Muscle of leg (tissue), 11 donors: ENCODE measurements around the gene RNU4-1. TPM values are rescaled to one million over a fixed set of nuclear protein-coding genes. Genes with fewer than 3 reads are reported as not detected.

Experiments used
- DNase-seq: peaks from one replicate; pipeline ENCODE4 v3.0.0; 2013
- H3K27ac ChIP-seq: one replicate; pipeline ENCODE4 v1.5.1; 2013; ENCODE audit warnings: mild to moderate bottlenecking, low read length, control low read depth
- H3K27me3 ChIP-seq: one replicate; pipeline ENCODE4 v1.6.1; 2013; ENCODE audit warnings: low read length; ENCODE audit not compliant: control insufficient read depth, insufficient read depth
- H3K36me3 ChIP-seq: one replicate; pipeline ENCODE4 v1.6.1; 2013; ENCODE audit warnings: low read length; ENCODE audit not compliant: control insufficient read depth, insufficient read depth
- H3K4me1 ChIP-seq: one replicate; pipeline ENCODE4 v1.6.1; 2013; ENCODE audit warnings: low read length; ENCODE audit not compliant: control insufficient read depth, insufficient read depth
- H3K4me3 ChIP-seq: one replicate; pipeline ENCODE4 v1.5.1; 2013; ENCODE audit warnings: low read length, control low read depth
- H3K9me3 ChIP-seq: replicated peaks from 2 replicates; pipeline ENCODE4 v1.6.1; 2013; ENCODE audit warnings: low read depth, low read length; ENCODE audit not compliant: control insufficient read depth
- WGBS: methylation state at CpG from one replicate; pipeline ENCODE4 v1.1.5; 2013; ENCODE audit warnings: missing lambda C conversion rate; ENCODE audit not compliant: insufficient coverage; 5-methylcytosine and 5-hydroxymethylcytosine counted together
- polyA plus RNA-seq, 8 donors: library from polyadenylated mRNA; unstranded; fragments of 120-200 nt; gene quantifications; one replicate each; pipeline versions ENCODE4 v1.2.1 to v1.2.3, GENCODE V29; 2013; ENCODE audit warnings: inconsistent platforms in 1 of 8, low replicate concordance in 1 of 8; ENCODE audit not compliant: insufficient read length in 8 of 8, insufficient read depth in 1 of 8
- total RNA-seq: library from RNA; stranded (reverse); fragments of 120-200 nt; gene quantifications from one replicate; pipeline ENCODE4 v1.2.4, GENCODE V29; 2013

Gene RNU4-1
- total and polyA plus RNA-seq, 9 donors = 636 TPM; not detected in 8

DNA sequence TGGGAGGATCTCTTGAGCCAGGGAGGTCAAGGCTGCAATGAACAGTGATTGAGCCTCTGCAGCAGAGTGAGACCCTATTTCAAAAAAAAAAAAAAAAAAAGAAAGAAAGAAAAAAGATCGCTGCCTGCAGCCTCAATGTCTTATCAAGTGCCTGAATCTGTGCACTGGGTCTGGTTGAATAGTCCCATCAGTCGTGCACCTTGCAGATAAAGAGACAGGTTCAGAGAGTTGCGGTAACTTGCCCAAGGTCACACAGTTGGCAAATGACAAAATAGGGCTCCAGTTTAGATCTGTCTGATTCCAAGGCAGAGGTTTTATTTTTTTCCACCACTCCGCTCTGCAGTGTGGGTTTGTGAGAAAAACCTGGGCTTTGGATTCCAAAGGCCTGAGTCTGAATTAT lies 35.2 kb upstream of the RNU4-1 start:
- no peak overlapping the region for H3K27ac ChIP-seq
- H3K36me3 ChIP-seq = no peaks in the 10 kb centered on the region
- H3K27me3 ChIP-seq = no peaks in the 10 kb centered on the region
- no peaks in the 10 kb centered on the region for H3K9me3 ChIP-seq
- no peak for DNase-seq
- peaks cover 7% of the 10 kb centered on the region for H3K4me1 ChIP-seq
- WGBS = 78% methylated on average over 3 of the region's 4 CpGs
- H3K4me3 ChIP-seq = no peak overlapping the region

DNA sequence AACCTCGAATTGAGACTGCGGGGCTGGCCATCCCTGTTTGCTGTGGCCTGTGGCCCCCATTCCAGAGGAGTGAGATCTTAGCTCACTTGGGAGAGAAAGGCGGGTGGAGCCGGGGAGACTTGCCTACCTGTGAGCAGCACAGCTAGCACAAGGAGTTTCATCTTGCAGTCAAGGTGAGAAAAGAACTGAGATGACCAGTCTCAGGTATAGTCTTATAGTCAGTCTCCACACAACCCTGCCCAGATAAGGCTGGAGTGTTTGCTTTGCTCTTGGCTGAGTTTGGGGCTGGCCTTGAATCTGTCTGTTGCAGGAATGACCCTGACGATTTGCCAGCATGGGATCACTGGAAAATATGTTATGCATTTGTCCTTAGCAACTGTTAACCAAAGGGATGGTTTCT lies 34.6 kb upstream of the RNU4-1 start, which contains the start of gene PLA2G1B:
Gene PLA2G1B, minus strand, starts transcription at position 187 of the 400 bp plus-strand sequence. Its CDS starts 26 bp downstream, at position 161.
- H3K4me3 ChIP-seq = no peak within 1 kb of the TSS
- no peak within 1 kb of the TSS for H3K27ac ChIP-seq
- no peaks in the 10 kb centered on the region for H3K27me3 ChIP-seq
- no peaks in the 10 kb centered on the region for H3K36me3 ChIP-seq
- no peaks in the 10 kb centered on the region for H3K9me3 ChIP-seq
- 82% methylated on average over 3 of the region's 5 CpGs for WGBS
- peak; percentile 31 for DNase-seq
- H3K4me1 ChIP-seq = peaks cover 7% of the 10 kb centered on the region

DNA sequence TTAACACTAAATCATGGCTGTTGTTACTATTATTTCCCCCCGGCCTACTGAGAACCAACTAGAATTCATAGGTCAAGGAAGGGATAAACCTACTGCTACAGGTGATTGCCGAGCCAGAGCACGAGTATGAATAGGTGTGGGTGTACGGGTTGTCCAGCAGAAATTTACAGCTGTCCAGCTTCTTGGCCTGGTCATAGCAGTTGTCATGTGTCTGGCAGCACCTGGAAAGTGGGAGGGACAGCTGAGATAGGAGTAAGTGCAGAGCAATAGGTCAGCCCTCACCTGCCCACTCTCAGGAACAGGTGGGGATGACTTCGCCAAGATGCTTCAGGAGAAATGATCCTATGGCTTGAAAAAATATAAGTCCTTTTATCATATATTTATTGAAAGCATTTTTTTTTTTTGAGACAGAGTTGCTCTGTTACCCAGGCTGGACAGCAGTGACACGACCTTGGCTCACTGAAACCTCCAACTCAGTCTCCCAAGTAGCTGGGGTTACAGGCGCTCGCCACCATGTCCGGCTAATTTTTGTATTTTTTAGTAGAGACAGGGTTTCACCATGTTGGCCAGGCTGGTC lies 31.9 kb upstream of the RNU4-1 start:
- Histone ChIP-seq H3K4me3 (no peak overlapping the region), H3K36me3 (no peaks in the 10 kb centered on the region), H3K9me3 (no peaks in the 10 kb centered on the region), H3K27me3 (no peaks in the 10 kb centered on the region), H3K4me1 (peaks cover 7% of the 10 kb centered on the region), H3K27ac (no peak overlapping the region)
- WGBS = 69% methylated on average over 2 of the region's 9 CpGs
- no peak for DNase-seq

DNA sequence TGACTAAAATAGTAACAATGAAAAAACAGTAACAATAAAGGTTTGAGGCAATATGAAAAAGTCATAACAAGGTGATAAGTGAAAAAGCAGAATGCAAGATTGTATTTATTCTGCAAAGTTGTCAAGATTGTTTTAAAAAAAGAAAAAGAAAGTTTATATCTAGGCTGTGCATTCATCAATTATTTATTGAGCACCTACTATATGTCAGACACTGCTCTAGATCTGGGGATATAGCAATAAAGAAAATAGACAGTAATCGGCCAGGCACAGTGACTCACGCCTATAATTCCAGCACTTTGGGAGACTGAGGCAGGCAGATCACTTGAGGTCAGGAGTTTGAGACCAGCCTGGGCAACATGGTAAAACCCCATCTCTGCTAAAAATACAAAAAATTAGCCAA lies 30.7 kb upstream of the RNU4-1 start:
- Histone ChIP-seq H3K9me3 (no peaks in the 10 kb centered on the region), H3K36me3 (no peaks in the 10 kb centered on the region), H3K27me3 (no peaks in the 10 kb centered on the region), H3K4me3 (no peak overlapping the region), H3K27ac (no peak overlapping the region), H3K4me1 (peaks cover 7% of the 10 kb centered on the region)
- WGBS = no CpG with 5 or more reads among the region's 2 CpGs
- DNase-seq = no peak

DNA sequence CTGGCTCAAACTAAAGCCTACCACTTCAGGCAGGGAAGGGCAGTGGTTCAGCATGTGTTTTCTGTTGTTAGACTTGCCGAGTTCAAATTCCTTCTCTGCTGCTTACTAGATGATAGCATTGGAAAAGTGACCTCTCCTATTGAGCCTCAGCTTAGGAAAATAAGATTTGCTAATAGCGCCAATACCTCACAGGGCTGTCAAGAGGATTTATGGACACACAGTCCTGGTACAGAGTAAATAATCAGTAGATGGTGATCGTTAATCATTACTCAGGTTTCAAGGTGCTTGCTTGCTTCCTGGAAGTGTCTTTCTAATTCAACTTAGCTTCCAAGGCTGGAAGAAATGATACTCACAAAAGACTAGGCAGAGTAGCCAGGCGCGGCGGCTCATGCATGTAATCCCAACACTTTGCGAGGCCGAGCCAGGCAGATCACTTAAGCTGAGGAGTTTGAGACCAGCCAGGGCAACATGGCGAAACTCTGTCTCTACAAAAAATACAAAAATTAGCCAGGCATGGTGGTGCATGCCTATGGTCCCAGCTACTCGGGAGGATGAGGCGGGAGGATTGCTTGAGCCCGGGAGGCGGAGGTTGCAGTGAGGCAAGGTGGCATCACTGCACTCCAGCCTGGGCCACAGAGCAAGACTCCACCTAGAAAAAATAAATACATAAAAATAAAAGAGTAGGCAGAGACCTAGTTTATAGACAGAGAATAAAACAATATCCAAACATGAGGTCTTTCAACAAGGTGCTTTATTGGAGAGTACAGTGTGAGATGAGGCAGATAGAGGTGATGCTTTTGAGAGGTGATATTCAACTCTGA lies 28.6 kb upstream of the RNU4-1 start:
- DNase-seq = no peak
- H3K9me3 ChIP-seq = no peaks in the 10 kb centered on the region
- no peaks in the 10 kb centered on the region for H3K27me3 ChIP-seq
- no peak overlapping the region for H3K27ac ChIP-seq
- H3K4me1 ChIP-seq = peaks cover 11% of the 10 kb centered on the region
- no peaks in the 10 kb centered on the region for H3K36me3 ChIP-seq
- H3K4me3 ChIP-seq = no peak overlapping the region
- 59% methylated on average over 5 of the region's 13 CpGs for WGBS

DNA sequence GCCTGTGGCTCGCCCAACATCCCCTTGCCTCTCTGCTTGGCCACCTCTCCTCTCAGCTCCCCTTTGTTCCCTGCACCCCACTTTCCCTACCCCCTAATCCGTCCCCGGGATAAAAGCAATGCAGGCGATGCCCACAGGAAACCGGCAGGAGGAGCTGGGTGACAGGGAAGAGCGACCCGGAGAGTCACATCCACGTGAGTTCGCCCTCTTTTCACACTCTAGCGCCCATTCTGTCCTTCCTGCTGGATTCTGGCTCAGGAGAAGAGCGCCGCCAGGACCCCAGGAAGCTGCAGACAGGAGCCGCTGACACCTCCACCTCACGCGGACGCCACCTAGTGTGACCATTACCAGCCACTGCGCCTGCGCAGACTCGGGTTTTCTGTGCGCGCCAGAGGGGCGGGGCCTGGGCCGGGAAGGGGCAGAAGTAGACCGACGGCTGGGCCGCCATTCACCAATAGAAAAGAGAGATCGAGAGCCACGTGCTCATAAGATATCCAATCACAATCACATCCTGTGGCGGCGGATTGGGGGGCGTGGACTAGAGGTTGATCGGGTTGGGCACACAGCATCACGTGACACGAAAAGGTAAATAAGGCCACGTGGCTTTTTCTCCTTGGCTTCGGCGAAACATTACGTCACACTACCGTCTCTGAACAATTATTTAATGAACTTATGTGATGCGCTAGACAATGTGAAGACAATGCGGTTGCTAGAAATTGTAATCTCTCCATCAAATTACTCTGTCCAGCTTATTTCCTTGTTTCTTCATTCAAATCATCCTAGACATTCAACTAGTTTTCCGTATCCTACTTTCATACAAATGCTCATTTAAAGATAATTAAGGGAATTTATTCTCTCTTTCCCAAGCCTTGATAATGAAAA lies 24.4 kb upstream of the RNU4-1 start:
- Histone ChIP-seq H3K4me3 (peak overlapping the region; percentile 50), H3K4me1 (peaks cover 4% of the 10 kb centered on the region), H3K27me3 (no peaks in the 10 kb centered on the region), H3K36me3 (no peaks in the 10 kb centered on the region), H3K9me3 (no peaks in the 10 kb centered on the region), H3K27ac (peak overlapping the region; percentile 67)
- peak; percentile 100 for DNase-seq
- 0% methylated on average over 12 of the region's 42 CpGs for WGBS

DNA sequence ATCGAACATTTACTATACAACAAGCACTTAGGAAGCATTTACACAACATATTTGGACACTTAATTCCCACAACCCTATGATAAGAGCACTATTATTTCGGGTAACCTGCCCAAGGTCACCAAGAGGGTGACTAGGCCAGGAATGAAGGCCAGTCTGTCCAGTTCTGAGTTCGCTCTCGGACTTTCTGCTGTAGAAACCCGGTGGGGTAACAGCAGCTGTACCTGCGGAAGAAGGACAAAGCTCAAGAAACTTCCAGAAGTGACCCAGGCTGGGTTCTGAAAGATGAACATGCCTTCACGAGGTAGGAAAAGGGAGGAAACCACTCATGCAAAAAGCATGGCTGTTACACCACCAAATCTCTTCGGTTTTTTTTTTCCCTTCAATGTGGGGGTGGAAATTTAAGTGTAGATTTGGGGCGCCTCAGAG lies 23.8 kb upstream of the RNU4-1 start:
- no peak for DNase-seq
- 71% methylated on average over 6 of the region's 9 CpGs for WGBS
- peaks cover 4% of the 10 kb centered on the region for H3K4me1 ChIP-seq
- no peaks in the 10 kb centered on the region for H3K36me3 ChIP-seq
- peak overlapping the region; percentile 50 for H3K4me3 ChIP-seq
- H3K27ac ChIP-seq = peak overlapping the region; percentile 67
- H3K27me3 ChIP-seq = no peaks in the 10 kb centered on the region
- no peaks in the 10 kb centered on the region for H3K9me3 ChIP-seq

DNA sequence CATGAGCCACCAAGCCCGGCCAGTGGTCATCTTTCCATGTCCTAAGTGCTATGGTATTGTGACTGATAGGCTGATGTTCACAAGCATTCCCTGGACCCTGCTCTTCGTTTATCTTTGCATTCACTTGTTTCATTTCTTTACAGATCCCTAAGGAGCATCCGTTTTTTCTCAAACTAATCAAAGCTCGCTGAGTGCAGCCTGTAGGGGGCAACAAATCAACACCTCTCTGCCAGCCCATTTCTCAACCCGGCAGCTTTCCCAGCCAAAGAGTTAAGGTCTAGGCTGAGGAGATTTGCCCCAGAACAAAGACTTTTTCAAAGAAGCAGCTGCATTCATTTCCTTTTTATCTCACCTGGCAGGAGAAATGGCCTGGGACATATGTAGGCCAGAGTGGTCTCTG lies 21.2 kb upstream of the RNU4-1 start:
- H3K27ac ChIP-seq = no peak overlapping the region
- H3K36me3 ChIP-seq = no peaks in the 10 kb centered on the region
- H3K27me3 ChIP-seq = no peaks in the 10 kb centered on the region
- DNase-seq = no peak
- no peak overlapping the region for H3K4me3 ChIP-seq
- 37% methylated on average over 3 of the region's 5 CpGs for WGBS
- H3K4me1 ChIP-seq = peaks cover 4% of the 10 kb centered on the region
- no peaks in the 10 kb centered on the region for H3K9me3 ChIP-seq

DNA sequence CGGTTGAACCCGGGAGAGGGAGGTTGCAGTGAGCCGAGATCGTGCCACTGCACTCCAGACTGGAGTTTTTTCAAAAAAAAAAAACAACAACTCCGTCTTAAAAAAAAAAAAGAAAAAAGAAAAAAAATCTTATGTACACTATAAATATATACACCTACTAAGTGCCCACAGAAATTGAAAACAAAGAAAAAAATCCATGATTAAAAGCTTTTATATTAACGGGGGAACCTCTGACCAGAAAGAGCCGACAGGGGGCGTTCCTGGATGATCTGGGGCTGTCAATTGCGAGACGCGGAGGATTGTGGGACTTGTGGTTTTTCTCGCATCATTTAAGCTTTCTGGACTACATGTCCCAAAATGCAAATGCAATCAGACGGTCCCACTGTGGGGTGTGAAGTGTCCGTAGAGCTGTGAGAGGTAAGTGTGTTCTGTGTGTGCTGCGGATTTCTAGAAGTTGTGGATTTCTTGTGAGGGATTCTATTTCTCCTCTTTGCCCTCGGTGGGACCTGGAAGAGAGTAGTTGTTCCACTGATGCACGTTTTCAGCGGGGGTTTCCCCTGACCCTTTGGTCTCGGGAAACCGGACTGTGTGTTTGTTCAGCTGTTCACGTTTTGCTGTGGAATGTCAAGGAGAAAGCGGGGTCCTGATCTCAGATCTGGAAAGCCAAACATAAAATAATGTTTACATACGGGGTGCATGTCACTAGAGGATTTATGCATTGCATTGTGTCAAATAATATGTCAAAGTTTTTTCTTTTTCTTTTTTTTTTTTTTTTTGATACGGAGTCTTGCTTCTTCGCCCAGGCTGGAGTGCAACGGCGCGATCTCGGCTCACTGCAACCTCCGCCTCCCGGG lies 9.2 kb upstream of the RNU4-1 start, which contains the start of gene SIRT4:
Gene SIRT4, plus strand, starts transcription at position 360 of the 854 bp plus-strand sequence. CDS start 1,241 bp downstream, outside the sequence.
- Histone ChIP-seq H3K27ac (peak within 1 kb of the TSS; percentile 76), H3K4me3 (peak within 1 kb of the TSS; percentile 50), H3K27me3 (no peaks in the 10 kb centered on the region), H3K9me3 (no peaks in the 10 kb centered on the region), H3K36me3 (no peaks in the 10 kb centered on the region), H3K4me1 (peaks cover 4% of the 10 kb centered on the region)
- 0% methylated on average over 7 of the region's 31 CpGs for WGBS
- peak; percentile 98 for DNase-seq
